ENCODE data around the gene ZKSCAN1. TPM values are rescaled to one million over a fixed set of nuclear protein-coding genes. Genes with fewer than 3 reads are reported as not detected.
A peak's percentile ranks its signal among the peaks of the same experiment; 100 is the strongest.

Gene ZKSCAN1
- total RNA-seq, 4 donors from 2014 or later = 18.3 to 38.3 (median 21.9) TPM

DNA sequence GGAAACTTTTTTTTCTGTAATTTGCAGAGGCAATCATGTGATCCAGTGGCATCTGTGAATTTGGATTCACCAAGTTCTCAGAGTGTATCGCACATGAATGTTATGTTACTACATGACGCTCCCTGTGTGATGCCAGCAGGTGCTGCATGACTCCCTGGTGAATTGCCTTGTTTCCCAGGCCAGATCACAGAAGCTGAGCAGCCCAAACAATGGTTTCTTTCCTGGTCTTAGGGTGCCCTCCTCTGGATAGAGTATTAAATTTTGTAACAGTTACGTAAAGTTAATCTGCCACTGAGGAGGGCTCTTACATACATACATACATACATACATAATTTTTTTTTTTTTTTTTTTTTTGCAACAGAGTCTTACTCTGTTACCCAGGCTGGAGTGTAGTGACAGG is 37.8 kb downstream of the ZKSCAN1 start:
- intact Hi-C loops (cut with DNase I) = loop anchor here (5.0 kb wide), 1 partner anchor 61 kb away; no protein-coding TSS in a partner anchor

DNA sequence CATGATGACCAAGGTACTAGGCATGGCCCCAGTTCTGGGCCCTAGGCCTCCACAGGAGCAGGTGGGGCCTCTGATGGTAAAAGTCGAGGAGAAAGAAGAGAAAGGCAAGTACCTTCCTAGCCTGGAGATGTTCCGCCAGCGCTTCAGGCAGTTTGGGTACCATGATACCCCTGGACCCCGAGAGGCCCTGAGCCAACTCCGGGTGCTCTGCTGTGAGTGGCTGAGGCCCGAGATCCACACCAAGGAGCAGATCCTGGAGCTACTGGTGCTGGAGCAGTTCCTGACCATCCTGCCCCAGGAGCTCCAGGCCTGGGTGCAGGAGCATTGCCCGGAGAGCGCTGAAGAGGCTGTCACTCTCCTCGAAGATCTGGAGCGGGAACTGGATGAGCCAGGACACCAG is 41.6 kb downstream of the ZKSCAN1 start:
- no peak for DNase-seq
- Histone ChIP-seq H3K36me3 (peaks cover 6 to 57% (median 12%) of the 10 kb centered on the region in 3 donors), H3K27ac (no peak overlapping the region), H3K4me1 (peaks cover 0 to 20% (median 0%) of the 10 kb centered on the region in 3 donors), H3K27me3 (no peaks in the 10 kb centered on the region), H3K4me3 (no peak overlapping the region), H3K9me3 (no peaks in the 10 kb centered on the region)
- TF ChIP-seq CTCF (IDR thresholded peaks at IDR 0.05) (no peak), POLR2A (IDR thresholded peaks at IDR 0.05) (no peak)
- 89 to 90% methylated on average over 5 to 7 of the region's 10 CpGs for WGBS, 2 donors
- intact Hi-C loops (cut with DNase I) = no loop called here

More for the DNA sequence above, 37.8 kb downstream of the ZKSCAN1 start:
- peaks cover 11 to 46% (median 13%) of the 10 kb centered on the region in 3 donors for H3K4me1 ChIP-seq
- no peaks in the 10 kb centered on the region for H3K9me3 ChIP-seq
- no peak overlapping the region for H3K27ac ChIP-seq
- no peak for TF ChIP-seq POLR2A (IDR thresholded peaks at IDR 0.05)
- peak in 5 of 6 experiments; percentile 17 to 69 (median 40) for TF ChIP-seq CTCF (IDR thresholded peaks at IDR 0.05)
- no peak for DNase-seq
- no peaks in the 10 kb centered on the region for H3K27me3 ChIP-seq
- peaks cover 6 to 19% (median 12%) of the 10 kb centered on the region in 3 donors for H3K36me3 ChIP-seq
- 15 to 43% methylated on average over 3 of the region's 3 CpGs for WGBS, 2 donors
- H3K4me3 ChIP-seq = no peak overlapping the region

- Histone ChIP-seq H3K4me1 (peaks cover 0 to 8% (median 0%) of the 10 kb centered on the region in 3 donors), H3K36me3 (peaks cover 6 to 80% (median 21%) of the 10 kb centered on the region in 3 donors), H3K27ac (no peak overlapping the region), H3K27me3 (no peaks in the 10 kb centered on the region), H3K4me3 (no peak overlapping the region), H3K9me3 (no peaks in the 10 kb centered on the region)
- no peak for TF ChIP-seq CTCF (IDR thresholded peaks at IDR 0.05)
- TF ChIP-seq POLR2A (IDR thresholded peaks at IDR 0.05) = no peak
- intact Hi-C loops (cut with DNase I) = no loop called here
- WGBS, 2 donors = 83% methylated on average over 2 to 5 of the region's 5 CpGs
- DNase-seq = no peak
Observed at GRCh38 chr7:100059251-100059739, 43.9 kb downstream of the ZKSCAN1 start.

DNA sequence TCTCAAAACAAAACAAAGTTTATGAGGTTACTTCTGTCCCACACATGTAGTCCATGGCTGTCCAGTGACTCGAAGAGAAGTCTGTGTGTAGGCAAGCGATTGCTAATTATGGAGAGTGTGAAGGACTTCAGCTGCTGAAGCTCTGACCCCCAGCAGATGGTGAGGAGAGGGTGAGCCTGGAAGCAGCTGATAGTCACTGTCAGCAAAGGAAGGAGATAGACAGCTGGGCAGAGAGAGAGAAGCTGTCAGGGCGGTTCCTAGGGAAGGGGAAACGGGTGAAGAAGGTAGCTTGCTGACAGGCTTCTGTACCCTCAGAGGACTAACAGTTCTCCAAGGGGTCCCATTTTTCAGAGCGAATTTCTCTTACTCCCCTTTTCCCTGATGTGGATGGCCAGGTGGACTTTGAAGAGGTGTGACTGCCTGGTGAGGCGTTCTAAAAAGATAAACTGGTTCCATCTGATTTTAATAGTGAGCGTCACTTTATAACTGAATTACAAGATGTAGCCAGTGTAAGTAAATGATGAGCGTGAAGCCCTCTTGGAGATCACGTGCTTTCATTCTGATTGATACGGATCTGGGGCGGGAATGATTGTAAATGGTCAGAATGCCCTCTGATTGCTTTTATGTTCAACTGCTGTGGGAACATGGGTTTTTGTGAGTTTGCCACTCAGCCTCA is 46.3 kb downstream of the ZKSCAN1 start:
- Histone ChIP-seq H3K36me3 (peaks cover 6 to 88% (median 22%) of the 10 kb centered on the region in 3 donors), H3K9me3 (no peaks in the 10 kb centered on the region), H3K4me3 (no peak overlapping the region), H3K27me3 (no peaks in the 10 kb centered on the region), H3K27ac (no peak overlapping the region), H3K4me1 (peaks cover 0 to 8% (median 0%) of the 10 kb centered on the region in 3 donors)
- WGBS, 2 donors = 91 to 92% methylated on average over 11 of the region's 11 CpGs
- DNase-seq = no peak
- intact Hi-C loops (cut with DNase I) = loop anchor here (10.0 kb wide), 1 partner anchor 137 kb away; the partner anchor contains the start of gene GJC3
- no peak for TF ChIP-seq POLR2A (IDR thresholded peaks at IDR 0.05)
- no peak for TF ChIP-seq CTCF (IDR thresholded peaks at IDR 0.05)

DNA sequence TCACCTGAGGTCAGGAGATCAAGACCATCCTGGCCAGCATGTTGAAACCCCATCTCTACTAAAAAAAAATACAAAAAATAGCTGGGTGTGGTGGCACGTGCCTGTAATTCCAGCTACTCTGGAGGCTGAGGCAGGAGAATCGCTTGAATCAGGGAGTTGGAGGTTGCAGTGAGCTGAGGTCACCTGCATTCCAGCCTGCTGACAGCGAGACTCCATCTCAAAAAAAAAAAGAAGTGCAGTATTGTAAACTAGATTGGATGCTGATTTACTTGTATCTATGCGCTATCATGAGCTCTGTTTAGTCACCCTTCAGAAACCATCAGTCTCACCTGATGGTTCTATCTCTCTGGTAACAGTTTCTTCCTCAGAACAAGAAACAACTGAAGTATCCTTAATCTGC is 48.0 kb downstream of the ZKSCAN1 start:
- WGBS, 2 donors = 86 to 94% methylated on average over 4 of the region's 4 CpGs
- H3K4me3 ChIP-seq = no peak overlapping the region
- DNase-seq = no peak
- TF ChIP-seq CTCF (IDR thresholded peaks at IDR 0.05) = no peak
- no peak for TF ChIP-seq POLR2A (IDR thresholded peaks at IDR 0.05)
- H3K4me1 ChIP-seq = peaks cover 0 to 8% (median 0%) of the 10 kb centered on the region in 3 donors
- no peaks in the 10 kb centered on the region for H3K9me3 ChIP-seq
- H3K27ac ChIP-seq = no peak overlapping the region
- no peaks in the 10 kb centered on the region for H3K27me3 ChIP-seq
- H3K36me3 ChIP-seq = peaks cover 0 to 81% (median 9%) of the 10 kb centered on the region in 3 donors
- intact Hi-C loops (cut with DNase I) = loop anchor here (10.0 kb wide), 1 partner anchor 139 kb away; the partner anchor contains the start of gene GJC3

Data from esophagus squamous epithelium (tissue), 5 donors.